RWPE1 (cell line): ENCODE data around the gene CPED1.
A peak's percentile ranks its signal among the peaks of the same experiment; 100 is the strongest.

Experiments
- CTCF ChIA-PET: fragments of 350-600 bp; sonication (Branson Sonifier 250); formaldehyde crosslinking; extraction: SDS; loops from one replicate; lab custom pipeline; 2021; lab: Yijun Ruan, JAX
- POLR2A ChIA-PET: fragments of 400-600 bp; formaldehyde crosslinking; extraction: SDS; loops from one replicate; lab custom pipeline; 2020; ENCODE audit warnings: antibody characterized with exemption; ENCODE audit not compliant: low non-redundant PET; lab: Yijun Ruan, JAX
- DNase-seq: peaks from one replicate; pipeline ENCODE4 v3.0.0; 2012; ENCODE audit warnings: low spot score
- H3K27ac ChIP-seq: fragments of 450-650 bp; 2 replicates; pipeline ENCODE4 v1.5.1; 2017
- CTCF ChIP-seq: fragments of 450-650 bp; conservative IDR thresholded peaks from 2 replicates; pipeline ENCODE4 v1.5.1; 2017; ENCODE audit warnings: low read depth, mild to moderate bottlenecking

The CPED1 gene

GRCh38 chr7:120992965-120993494 is 4.5 kb downstream of the CPED1 start:
- ChIA-PET POLR2A (no interaction called here), CTCF (no interaction called here)
- no peak for DNase-seq
- TF ChIP-seq CTCF: no peak
- no peak overlapping the region for H3K27ac ChIP-seq

- CTCF ChIA-PET: no interaction called here
- no peak for TF ChIP-seq CTCF
- POLR2A ChIA-PET: no interaction called here
- DNase-seq: no peak
- H3K27ac ChIP-seq: no peak overlapping the region
Observed at GRCh38 chr7:120993553-120994191, 5.2 kb downstream of the CPED1 start.

GRCh38 chr7:120994512-120995410 is 6.2 kb downstream of the CPED1 start:
- no peak for TF ChIP-seq CTCF
- CTCF ChIA-PET: interaction anchor here (0.7 kb wide), 1 partner anchor 569 kb away, joined by 3 read pairs; no protein-coding TSS in a partner anchor
- POLR2A ChIA-PET: no interaction called here
- no peak for DNase-seq
- no peak overlapping the region for H3K27ac ChIP-seq

GRCh38 chr7:120995654-120996053 is 7.1 kb downstream of the CPED1 start:
- CTCF ChIA-PET: interaction anchor here (0.6 kb wide), 1 partner anchor 172 kb away, joined by 3 read pairs; no protein-coding TSS in a partner anchor
- no peak for TF ChIP-seq CTCF
- POLR2A ChIA-PET: no interaction called here
- no peak for DNase-seq
- no peak overlapping the region for H3K27ac ChIP-seq

GRCh38 chr7:120996333-120996987 is 7.9 kb downstream of the CPED1 start:
- CTCF ChIA-PET: interaction anchor here (0.5 to 1.0 kb wide), 3 partner anchors 9 to 173 kb away, joined by 3 to 4 read pairs (median 3); no protein-coding TSS in a partner anchor
- no peak overlapping the region for H3K27ac ChIP-seq
- TF ChIP-seq CTCF: no peak
- DNase-seq: peak; percentile 46
- POLR2A ChIA-PET: no interaction called here

- POLR2A ChIA-PET: no interaction called here
- no peak overlapping the region for H3K27ac ChIP-seq
- no peak for DNase-seq
- TF ChIP-seq CTCF: no peak
- CTCF ChIA-PET: interaction anchor here (1.0 kb wide), 1 partner anchor 10 kb away, joined by 4 read pairs; no protein-coding TSS in a partner anchor
Observed at GRCh38 chr7:120996988-120997345, 8.5 kb downstream of the CPED1 start.
